H1 (cell line): Measurements from ENCODE around the gene EOGT. TPM values are rescaled to one million over a fixed set of nuclear protein-coding genes. Genes with fewer than 3 reads are reported as not detected.

Experiments used
- CTCF ChIA-PET: fragments of 300-600 bp; sonication (Branson Sonifier 250); formaldehyde crosslinking; loops from one replicate; lab custom pipeline; 2021; ENCODE audit not compliant: partially characterized antibody; lab: Charles Lee
- POLR2A ChIA-PET: fragments of 300-600 bp; sonication (Branson Sonifier 250); formaldehyde crosslinking; loops from one replicate; lab custom pipeline; 2021; ENCODE audit warnings: inconsistent platforms; ENCODE audit not compliant: partially characterized antibody; lab: Charles Lee
- DNase-seq, 2 experiments: peaks; one replicate each; pipeline versions ENCODE4 v3.0.0 to v3.0.0-alpha.2; 2010 to 2022; ENCODE audit warnings: low spot score in 2 of 2, low read depth in 1 of 2, mixed read lengths in 1 of 2
- FAIRE-seq: peaks from 2 replicates; lab custom pipeline; 2011; peaks lifted over from hg19 to GRCh38; lab: Jason Lieb, UNC
- H2AFZ ChIP-seq: 2 replicates; pipeline ENCODE4 v1.8.1; 2012; ENCODE audit warnings: low read length, inconsistent platforms
- H2AK5ac ChIP-seq: 2 replicates; pipeline ENCODE4 v1.6.1; 2013; ENCODE audit warnings: low read depth, low read length
- H2BK120ac ChIP-seq: replicated peaks from 2 replicates; pipeline ENCODE3; 2013; ENCODE audit warnings: low read depth, low read length, inconsistent platforms
- H2BK12ac ChIP-seq: 2 replicates; pipeline ENCODE4 v1.6.1; 2013; ENCODE audit warnings: low read depth, low read length
- H2BK15ac ChIP-seq: 2 replicates; pipeline ENCODE4 v1.6.1; 2013; ENCODE audit warnings: low read length
- H2BK20ac ChIP-seq: 2 replicates; pipeline ENCODE4 v1.6.1; 2013; ENCODE audit warnings: low read length
- H2BK5ac ChIP-seq: 2 replicates; pipeline ENCODE4 v1.6.1; 2013; ENCODE audit warnings: low read depth, low read length
- H3K14ac ChIP-seq: 2 replicates; pipeline ENCODE4 v1.6.1; 2013; ENCODE audit warnings: inconsistent platforms; ENCODE audit not compliant: insufficient read length
- H3K18ac ChIP-seq: 2 replicates; pipeline ENCODE4 v1.6.1; 2013; ENCODE audit warnings: low read length; ENCODE audit errors: extremely low read depth
- H3K23ac ChIP-seq: 2 replicates; pipeline ENCODE4 v1.6.1; 2013; ENCODE audit warnings: inconsistent platforms; ENCODE audit not compliant: insufficient read length
- H3K23me2 ChIP-seq: 2 replicates; pipeline ENCODE4 v1.6.1; 2013; ENCODE audit warnings: low read depth, low read length
- H3K27ac ChIP-seq: 2 replicates; pipeline ENCODE4 v1.6.1; 2011; ENCODE audit warnings: low read depth, low read length, inconsistent platforms
- H3K27me3 ChIP-seq, 4 experiments: replicated peaks in 1 of 4; 1 replicate in 1 of 4; 2 replicates in 3 of 4; pipeline versions ENCODE4 v1.6.1 to v1.8.1; 2011 to 2013; ENCODE audit warnings: low read length in 3 of 4, mild to moderate bottlenecking in 3 of 4, inconsistent platforms in 2 of 4, mixed read lengths in 2 of 4, moderate library complexity in 1 of 4; ENCODE audit not compliant: control insufficient read depth in 3 of 4, insufficient read depth in 3 of 4; ENCODE audit errors: extremely low read depth in 1 of 4
- H3K36me3 ChIP-seq, 4 experiments: 2 replicates each; pipeline versions ENCODE4 v1.6.1 to v1.8.1; 2011 to 2013; ENCODE audit warnings: mild to moderate bottlenecking in 4 of 4, low read length in 3 of 4, moderate library complexity in 2 of 4, control low read depth in 1 of 4, inconsistent platforms in 1 of 4; ENCODE audit not compliant: insufficient read depth in 4 of 4, control insufficient read depth in 2 of 4
- H3K4ac ChIP-seq: replicated peaks from 2 replicates; pipeline ENCODE3; 2013; ENCODE audit warnings: low read length, low read depth, mixed read lengths, inconsistent platforms; ENCODE audit not compliant: insufficient read length
- H3K4me1 ChIP-seq, 4 experiments: replicated peaks in 1 of 4; 1 replicate in 1 of 4; 2 replicates in 3 of 4; pipeline versions ENCODE4 v1.6.1 to v1.8.1; 2011 to 2013; ENCODE audit warnings: low read length in 3 of 4, inconsistent platforms in 2 of 4, mixed read lengths in 1 of 4; ENCODE audit not compliant: insufficient read depth in 4 of 4, control insufficient read depth in 3 of 4
- H3K4me2 ChIP-seq, 2 experiments: 2 replicates each; pipeline versions ENCODE4 v1.6.1 to v1.8.1; 2011 to 2013; ENCODE audit warnings: low read depth in 2 of 2, low read length in 2 of 2, control low read depth in 1 of 2, inconsistent platforms in 1 of 2, mild to moderate bottlenecking in 1 of 2; ENCODE audit not compliant: insufficient read depth in 1 of 2
- H3K4me3 ChIP-seq, 4 experiments: fragments of 200-600, 300-600 bp in 1 of 4; sonication (generic), shearing (Covaris generic), sonication (Bioruptor Twin) in 1 of 4; 2 replicates each; pipeline versions ENCODE4 v1.5.1 to v1.8.1; 2011 to 2016; ENCODE audit warnings: low read length in 4 of 4, low read depth in 3 of 4, control low read depth in 2 of 4, inconsistent platforms in 2 of 4, mild to moderate bottlenecking in 2 of 4, mixed read lengths in 1 of 4, moderate library complexity in 1 of 4; ENCODE audit not compliant: insufficient read depth in 2 of 4; ENCODE audit errors: extremely low read depth in 1 of 4
- H3K56ac ChIP-seq: replicated peaks from 2 replicates; pipeline ENCODE3; 2013; ENCODE audit warnings: low read depth, mild to moderate bottlenecking, mixed read lengths, low read length, inconsistent platforms; ENCODE audit not compliant: insufficient read length
- H3K79me1 ChIP-seq: 2 replicates; pipeline ENCODE4 v1.6.1; 2013; ENCODE audit warnings: low read depth, low read length, control low read depth
- H3K79me2 ChIP-seq, 2 experiments: 2 replicates each; pipeline versions ENCODE4 v1.6.1 to v1.8.1; 2012 to 2013; ENCODE audit warnings: low read length in 2 of 2, mild to moderate bottlenecking in 2 of 2, inconsistent platforms in 1 of 2; ENCODE audit not compliant: insufficient read depth in 2 of 2, control insufficient read depth in 1 of 2
- H3K9ac ChIP-seq, 4 experiments: replicated peaks in 1 of 4; 1 replicate in 1 of 4; 2 replicates in 3 of 4; pipeline versions ENCODE4 v1.6.1 to v1.8.1; 2011 to 2013; ENCODE audit warnings: low read depth in 3 of 4, low read length in 3 of 4, control low read depth in 2 of 4, mild to moderate bottlenecking in 2 of 4, moderate library complexity in 2 of 4, inconsistent platforms in 1 of 4; ENCODE audit errors: extremely low read depth in 1 of 4
- H3K9me3 ChIP-seq, 2 experiments: 2 replicates each; pipeline versions ENCODE4 v1.6.1 to v1.8.1; 2012 to 2013; ENCODE audit warnings: mild to moderate bottlenecking in 2 of 2, moderate library complexity in 2 of 2, control low read depth in 1 of 2, inconsistent platforms in 1 of 2, low read depth in 1 of 2, low read length in 1 of 2, mixed read lengths in 1 of 2; ENCODE audit not compliant: insufficient read depth in 2 of 2
- H4K20me1 ChIP-seq, 2 experiments: replicated peaks in 1 of 2; 2 replicates each; pipeline versions ENCODE3 to v1.8.1; 2011 to 2013; ENCODE audit warnings: inconsistent platforms in 2 of 2, low read length in 2 of 2, mild to moderate bottlenecking in 1 of 2; ENCODE audit not compliant: insufficient read depth in 2 of 2, control insufficient read depth in 1 of 2
- H4K5ac ChIP-seq: 2 replicates; pipeline ENCODE4 v1.6.1; 2013; ENCODE audit warnings: low read length, low read depth, mixed read lengths, inconsistent platforms; ENCODE audit not compliant: insufficient read length
- H4K8ac ChIP-seq: 2 replicates; pipeline ENCODE4 v1.8.0; 2013; ENCODE audit warnings: mild to moderate bottlenecking, moderate library complexity, low read length, inconsistent platforms; ENCODE audit not compliant: insufficient read depth; ENCODE audit errors: extremely low read depth
- H4K91ac ChIP-seq: replicated peaks from 2 replicates; pipeline ENCODE3; 2013; ENCODE audit warnings: low read length, mixed read lengths, inconsistent platforms; ENCODE audit not compliant: insufficient read length
- CHD1 ChIP-seq: IDR thresholded peaks from 2 replicates; pipeline ENCODE4 v1.6.1; 2012; ENCODE audit warnings: low read depth, low read length, improper control_type of control experiment
- CHD2 ChIP-seq: IDR thresholded peaks from 2 replicates; pipeline ENCODE4 v1.6.1; 2012; ENCODE audit warnings: low read length, improper control_type of control experiment
- EZH2 ChIP-seq: fragments of 200-600 bp; sonication (generic); IDR thresholded peaks from 2 replicates; pipeline ENCODE4 v1.7.1; 2012; ENCODE audit warnings: low read depth, mild to moderate bottlenecking, moderate library complexity, low read length, inconsistent platforms; ENCODE audit not compliant: severe bottlenecking
- KDM1A ChIP-seq: fragments of 200-600, 300-600 bp; sonication (generic); IDR thresholded peaks from 2 replicates; pipeline ENCODE4 v1.7.1; 2016; ENCODE audit warnings: mild to moderate bottlenecking, low read length, borderline replicate concordance
- RNF2 ChIP-seq: fragments of 200-900, 300-1000 bp; sonication (generic); IDR thresholded peaks from 2 replicates; pipeline ENCODE4 v1.7.1; 2016; ENCODE audit warnings: borderline replicate concordance, low read depth, mild to moderate bottlenecking, antibody characterized with exemption, low read length; ENCODE audit not compliant: poor library complexity, severe bottlenecking; ENCODE audit errors: missing control alignments
- SUZ12 ChIP-seq: fragments of 200-600 bp; sonication (generic); IDR thresholded peaks from 2 replicates; pipeline ENCODE4 v1.6.1; 2012; ENCODE audit warnings: mild to moderate bottlenecking, inconsistent platforms, low read length, moderate library complexity, mixed read lengths
- WGBS, 2 experiments: shearing (Covaris generic) in 1 of 2; methylation state at CpG; one replicate each; pipeline versions ENCODE4 v1.1.6 to v1.1.7; 2013 to 2015; ENCODE audit warnings: low lambda C conversion rate in 2 of 2, mixed read lengths in 2 of 2, inconsistent platforms in 1 of 2, low coverage in 1 of 2, missing lambda C conversion rate in 1 of 2; ENCODE audit not compliant: insufficient replicate concordance in 2 of 2, insufficient coverage in 1 of 2, insufficient read length in 1 of 2; ENCODE audit errors: extremely low coverage in 1 of 2, missing lambda C conversion rate in 1 of 2; 5-methylcytosine and 5-hydroxymethylcytosine counted together
- polyA plus RNA-seq, 7 experiments: library from polyadenylated mRNA; depleted of rRNA in 3 of 7; stranded (reverse) in 5 of 7; unstranded in 2 of 7; fragments of >200 nt in 5 of 7; fragments of 200-250 nt in 2 of 7; gene quantifications; 1 replicate in 5 of 7; 2 replicates in 1 of 7; 4 replicates in 1 of 7; pipeline versions ENCODE4 v1.2.1 to v1.2.3, GENCODE V29; 2011 to 2013; ENCODE audit warnings: missing spikeins in 2 of 7, mixed read lengths in 2 of 7
- total RNA-seq: library from RNA; stranded (reverse); fragmentation: NEBNext Ultra II Directional; extraction: Animal tissue kit (Norgen Biotek cat#: 25700); gene quantifications from 2 replicates; pipeline ENCODE4 v1.2.1, GENCODE V29; 2021
- TF ChIP-seq, protein P1 (sequence below): IDR thresholded peaks from 2 replicates; pipeline ENCODE4 v1.6.1; 2011; ENCODE audit warnings: low read depth, mild to moderate bottlenecking, low read length; ENCODE audit not compliant: insufficient read depth
- TF ChIP-seq, protein P2 (sequence below): IDR thresholded peaks from 2 replicates; pipeline ENCODE4 v1.6.1; 2012; ENCODE audit warnings: inconsistent platforms

Gene EOGT
- total and polyA plus RNA-seq, 2 of the 8 experiments (the other 6 are each of a cell fraction or from before 2014, with no cell fraction given) = 6.7 to 20.7 TPM

DNA sequence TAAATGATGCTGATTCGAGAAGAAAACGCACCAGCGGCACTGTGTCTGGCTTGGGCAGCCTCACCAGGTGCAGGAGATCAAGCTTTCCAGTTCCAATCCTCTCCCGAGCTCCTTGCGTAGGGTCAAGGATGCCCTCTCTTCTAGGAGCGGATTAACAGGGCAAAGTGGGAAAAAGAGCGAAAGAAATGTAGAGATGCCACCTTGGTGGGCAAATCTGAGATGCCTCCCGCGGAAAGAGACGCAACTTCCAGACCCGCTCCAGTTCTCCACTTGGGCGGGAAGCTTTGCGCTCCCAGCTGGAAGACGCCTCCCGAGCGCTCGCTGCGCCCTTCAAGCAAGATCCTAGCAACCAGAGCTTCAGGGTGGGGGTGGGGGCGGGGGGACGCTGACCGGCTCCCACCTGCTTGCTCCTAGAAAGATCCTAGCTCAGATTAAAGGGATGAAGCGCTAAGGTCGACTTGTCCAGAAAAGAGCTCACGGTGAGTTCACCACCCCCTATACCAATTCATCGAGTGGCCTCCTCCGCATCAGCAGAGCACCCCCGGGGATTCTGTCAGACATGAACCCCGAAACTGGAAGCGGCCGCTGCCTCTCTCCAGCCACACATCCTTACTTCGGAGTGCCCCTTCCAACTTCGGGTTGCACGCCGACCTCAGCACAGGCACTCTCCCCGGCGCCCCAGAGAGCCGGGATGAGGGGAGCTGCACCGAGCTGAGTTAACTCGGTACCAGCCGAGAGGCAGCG lies 81.9 kb downstream of the EOGT start:
- no peak overlapping the region for H2AK5ac ChIP-seq
- CTCF ChIA-PET = interaction anchor here (1.0 to 3.5 kb wide), 15 partner anchors 12 to 484 kb away, joined by 3 to 27 read pairs (median 6); no protein-coding TSS in a partner anchor
- peaks cover 0 to 1% of the 10 kb centered on the region in 2 experiments for H4K20me1 ChIP-seq
- FAIRE-seq = no peak
- H3K4me1 ChIP-seq = peaks cover 0 to 4% (median 3%) of the 10 kb centered on the region in 4 experiments; a peak in 2 of 7 replicates
- H4K8ac ChIP-seq = no peak overlapping the region
- H3K23me2 ChIP-seq = peaks cover 11% of the 10 kb centered on the region
- H3K4ac ChIP-seq = no peak overlapping the region
- peak overlapping the region; percentile 65 for H2AFZ ChIP-seq
- H3K27ac ChIP-seq = no peak overlapping the region
- 2% methylated on average over 33 of the region's 41 CpGs; no CpG with 5 or more reads in 1 of the 2 experiments for WGBS, 2 experiments
- H2BK120ac ChIP-seq = no peak overlapping the region
- H3K27me3 ChIP-seq = peaks cover 18 to 25% (median 19%) of the 10 kb centered on the region in 4 experiments; a peak in 6 of 7 replicates
- H3K23ac ChIP-seq = no peak overlapping the region
- H2BK12ac ChIP-seq = no peak overlapping the region
- no peak overlapping the region; a peak in 1 of 7 replicates for H3K9ac ChIP-seq
- TF ChIP-seq EZH2 (peak; percentile 65), SUZ12 (peak; percentile 70; the same call in 1 of the 2 replicates), RNF2 (peak; percentile 61), CHD1 (no peak), KDM1A (no peak), CHD2 (no peak)
- TF ChIP-seq, protein P1, sequence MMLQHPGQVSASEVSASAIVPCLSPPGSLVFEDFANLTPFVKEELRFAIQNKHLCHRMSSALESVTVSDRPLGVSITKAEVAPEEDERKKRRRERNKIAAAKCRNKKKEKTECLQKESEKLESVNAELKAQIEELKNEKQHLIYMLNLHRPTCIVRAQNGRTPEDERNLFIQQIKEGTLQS = no peak
- TF ChIP-seq, protein P2, sequence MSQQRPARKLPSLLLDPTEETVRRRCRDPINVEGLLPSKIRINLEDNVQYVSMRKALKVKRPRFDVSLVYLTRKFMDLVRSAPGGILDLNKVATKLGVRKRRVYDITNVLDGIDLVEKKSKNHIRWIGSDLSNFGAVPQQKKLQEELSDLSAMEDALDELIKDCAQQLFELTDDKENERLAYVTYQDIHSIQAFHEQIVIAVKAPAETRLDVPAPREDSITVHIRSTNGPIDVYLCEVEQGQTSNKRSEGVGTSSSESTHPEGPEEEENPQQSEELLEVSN = peak; percentile 35; the same call in 1 of the 2 replicates
- TF ChIP-seq, all 59 proteins: peak for 4
- H3K9me3 ChIP-seq = no peaks in the 10 kb centered on the region
- H4K91ac ChIP-seq = no peak overlapping the region
- H3K79me2 ChIP-seq = no peaks in the 10 kb centered on the region
- no peak overlapping the region for H3K56ac ChIP-seq
- no peak overlapping the region for H2BK20ac ChIP-seq
- H2BK15ac ChIP-seq = no peak overlapping the region
- H3K79me1 ChIP-seq = no peaks in the 10 kb centered on the region
- 0 out of 2 replicates have a peak overlapping the region, but pooled peaks have one; percentile 48 for H3K18ac ChIP-seq
- peak overlapping the region; percentile 56 to 86 (median 64) for H3K4me3 ChIP-seq
- POLR2A ChIA-PET = interaction anchor here (1.0 to 2.1 kb wide), 6 partner anchors 11 to 44 kb away, joined by 3 to 6 read pairs (median 4); no protein-coding TSS in a partner anchor
- H2BK5ac ChIP-seq = no peak overlapping the region
- no peaks in the 10 kb centered on the region for H3K36me3 ChIP-seq
- no peak overlapping the region for H4K5ac ChIP-seq
- peak in 1 of 2 experiments; percentile 69 for DNase-seq
- no peak overlapping the region for H3K14ac ChIP-seq
- peak overlapping the region; percentile 85 to 94 for H3K4me2 ChIP-seq
